Measurements from ENCODE around the gene ANXA2R. TPM values are rescaled to one million over a fixed set of nuclear protein-coding genes. Genes with fewer than 3 reads are reported as not detected.

ANXA2R gene
- total and polyA plus RNA-seq, 9 of the 15 experiments (the other 6 are each of a cell fraction or from before 2014, with no cell fraction given), result 2.1 to 4.8 (median 3.4) TPM

DNA sequence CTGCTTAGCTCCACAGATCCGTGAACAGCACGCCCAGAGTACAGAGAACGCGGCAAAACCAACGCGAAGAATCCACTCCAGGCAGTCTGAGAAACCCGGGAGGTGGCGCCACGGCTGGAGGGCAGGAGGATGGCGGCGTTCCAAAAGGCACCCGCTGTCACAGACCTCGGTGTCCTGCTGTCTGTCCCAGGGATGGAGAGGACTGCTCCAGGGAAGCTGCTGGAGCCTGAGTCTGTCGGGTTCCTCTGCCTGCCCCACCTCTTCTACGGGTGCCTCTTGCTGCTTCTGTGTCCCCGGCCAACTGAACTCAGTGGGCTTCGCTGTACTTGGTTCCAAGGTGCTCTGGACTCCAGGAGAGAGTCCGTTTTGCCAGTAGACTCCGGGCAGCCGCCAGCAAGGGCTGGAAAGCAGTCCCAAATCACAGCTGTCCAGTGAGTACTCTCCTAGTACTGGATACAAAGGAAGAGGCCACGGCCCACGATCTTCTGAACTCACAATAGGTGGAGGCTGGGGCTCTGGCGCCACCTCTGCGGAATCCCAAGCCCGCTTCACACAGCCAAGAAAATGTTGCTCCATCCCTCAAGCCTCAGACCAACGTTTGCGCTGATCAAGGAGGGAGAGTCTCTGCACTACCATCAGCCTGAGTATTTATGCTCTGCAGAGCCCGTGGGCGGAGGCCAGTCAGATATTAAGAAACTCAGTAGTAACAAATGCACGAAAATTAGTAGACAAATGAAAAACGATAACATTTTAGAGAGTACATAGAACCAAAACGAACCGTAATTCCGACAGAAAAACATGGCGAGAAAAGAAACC is 440 bp downstream of the ANXA2R start (continued):
- TF ChIP-seq, protein P1, sequence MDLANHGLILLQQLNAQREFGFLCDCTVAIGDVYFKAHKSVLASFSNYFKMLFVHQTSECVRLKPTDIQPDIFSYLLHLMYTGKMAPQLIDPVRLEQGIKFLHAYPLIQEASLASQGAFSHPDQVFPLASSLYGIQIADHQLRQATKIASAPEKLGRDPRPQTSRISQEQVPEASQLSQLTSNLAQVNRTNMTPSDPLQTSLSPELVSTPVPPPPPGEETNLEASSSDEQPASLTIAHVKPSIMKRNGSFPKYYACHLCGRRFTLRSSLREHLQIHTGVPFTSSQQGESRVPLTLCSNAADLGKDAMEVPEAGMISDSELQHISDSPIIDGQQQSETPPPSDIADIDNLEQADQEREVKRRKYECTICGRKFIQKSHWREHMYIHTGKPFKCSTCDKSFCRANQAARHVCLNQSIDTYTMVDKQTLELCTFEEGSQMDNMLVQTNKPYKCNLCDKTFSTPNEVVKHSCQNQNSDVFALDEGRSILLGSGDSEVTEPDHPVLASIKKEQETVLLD (IDR thresholded peaks at IDR 0.05), result peak; percentile 14; the same call in 1 of the 2 replicates
- TF ChIP-seq ZNF274 (IDR thresholded peaks at IDR 0.05; ENCODE audit: borderline replicate concordance, low read depth, low read length) (no peak), IRF2 (CRISPR knock-in tag; IDR thresholded peaks at IDR 0.05) (no peak), C11orf30 (IDR thresholded peaks at IDR 0.05; ENCODE audit: low read depth) (no peak), CREM (IDR thresholded peaks at IDR 0.05; ENCODE audit: low read depth) (peak; percentile 44; the same call in 1 of the 2 replicates), PHF8 (IDR thresholded peaks at IDR 0.05; ENCODE audit: borderline replicate concordance, low read length) (peak; percentile 14; the same call in 1 of the 2 replicates), FOXP1 (CRISPR knock-in tag; IDR thresholded peaks at IDR 0.05) (no peak), CTBP1 (IDR thresholded peaks at IDR 0.05; ENCODE audit: borderline replicate concordance) (peak; percentile 72; the same call in 1 of the 2 replicates), FOXK1 (CRISPR knock-in tag; IDR thresholded peaks at IDR 0.05; ENCODE audit: borderline replicate concordance) (0 out of 2 replicates have a peak, but pooled peaks have one; percentile 33), ZNF551 (CRISPR knock-in tag; IDR thresholded peaks at IDR 0.05) (no peak), ZBTB1 (CRISPR knock-in tag; IDR thresholded peaks at IDR 0.05; ENCODE audit: borderline replicate concordance, low read depth) (no peak), TEAD1 (CRISPR knock-in tag; IDR thresholded peaks at IDR 0.05) (peak in 1 of 2 experiments; percentile 10; a peak in 1 of 4 replicates), MAFF (IDR thresholded peaks at IDR 0.05; ENCODE audit: low read length) (no peak)
- TF ChIP-seq, protein P2, sequence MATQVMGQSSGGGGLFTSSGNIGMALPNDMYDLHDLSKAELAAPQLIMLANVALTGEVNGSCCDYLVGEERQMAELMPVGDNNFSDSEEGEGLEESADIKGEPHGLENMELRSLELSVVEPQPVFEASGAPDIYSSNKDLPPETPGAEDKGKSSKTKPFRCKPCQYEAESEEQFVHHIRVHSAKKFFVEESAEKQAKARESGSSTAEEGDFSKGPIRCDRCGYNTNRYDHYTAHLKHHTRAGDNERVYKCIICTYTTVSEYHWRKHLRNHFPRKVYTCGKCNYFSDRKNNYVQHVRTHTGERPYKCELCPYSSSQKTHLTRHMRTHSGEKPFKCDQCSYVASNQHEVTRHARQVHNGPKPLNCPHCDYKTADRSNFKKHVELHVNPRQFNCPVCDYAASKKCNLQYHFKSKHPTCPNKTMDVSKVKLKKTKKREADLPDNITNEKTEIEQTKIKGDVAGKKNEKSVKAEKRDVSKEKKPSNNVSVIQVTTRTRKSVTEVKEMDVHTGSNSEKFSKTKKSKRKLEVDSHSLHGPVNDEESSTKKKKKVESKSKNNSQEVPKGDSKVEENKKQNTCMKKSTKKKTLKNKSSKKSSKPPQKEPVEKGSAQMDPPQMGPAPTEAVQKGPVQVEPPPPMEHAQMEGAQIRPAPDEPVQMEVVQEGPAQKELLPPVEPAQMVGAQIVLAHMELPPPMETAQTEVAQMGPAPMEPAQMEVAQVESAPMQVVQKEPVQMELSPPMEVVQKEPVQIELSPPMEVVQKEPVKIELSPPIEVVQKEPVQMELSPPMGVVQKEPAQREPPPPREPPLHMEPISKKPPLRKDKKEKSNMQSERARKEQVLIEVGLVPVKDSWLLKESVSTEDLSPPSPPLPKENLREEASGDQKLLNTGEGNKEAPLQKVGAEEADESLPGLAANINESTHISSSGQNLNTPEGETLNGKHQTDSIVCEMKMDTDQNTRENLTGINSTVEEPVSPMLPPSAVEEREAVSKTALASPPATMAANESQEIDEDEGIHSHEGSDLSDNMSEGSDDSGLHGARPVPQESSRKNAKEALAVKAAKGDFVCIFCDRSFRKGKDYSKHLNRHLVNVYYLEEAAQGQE (IDR thresholded peaks at IDR 0.05; ENCODE audit: borderline replicate concordance), result peak; percentile 37; the same call in 1 of the 2 replicates
- TF ChIP-seq, protein P2 (CRISPR knock-in tag; IDR thresholded peaks at IDR 0.05; ENCODE audit: low read depth), result peak; percentile 73; the same call in 1 of the 2 replicates
- TF ChIP-seq, protein P3, sequence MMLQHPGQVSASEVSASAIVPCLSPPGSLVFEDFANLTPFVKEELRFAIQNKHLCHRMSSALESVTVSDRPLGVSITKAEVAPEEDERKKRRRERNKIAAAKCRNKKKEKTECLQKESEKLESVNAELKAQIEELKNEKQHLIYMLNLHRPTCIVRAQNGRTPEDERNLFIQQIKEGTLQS (IDR thresholded peaks at IDR 0.05), result no peak
- TF ChIP-seq, protein P3 (CRISPR knock-in tag; conservative IDR thresholded peaks at IDR 0.05), result peak; percentile 76; the same call in 1 of the 2 replicates

All from K562 (cell line).